T-helper 1 cell (primary cell): ENCODE results near the gene TUBE1.

ENCODE experiments used
- DNase-seq, 5 donors: peaks; one replicate each; pipeline ENCODE4 v3.0.0-alpha.2; 2012 to 2020

Gene TUBE1

GRCh38 chr6:112033791-112034615, 53.3 kb downstream of the TUBE1 start:
- no peak for DNase-seq

- no peak for DNase-seq
Observed at GRCh38 chr6:112032728-112033127, 54.6 kb downstream of the TUBE1 start.

GRCh38 chr6:112031960-112032359, 55.3 kb downstream of the TUBE1 start:
- DNase-seq = no peak

GRCh38 chr6:112030961-112031660, 56.2 kb downstream of the TUBE1 start:
- DNase-seq = no peak

GRCh38 chr6:112030206-112030960, 56.9 kb downstream of the TUBE1 start:
- DNase-seq = no peak

GRCh38 chr6:112029045-112029822, 58.0 kb downstream of the TUBE1 start:
- DNase-seq = peak; percentile 27 to 75 (median 49)

GRCh38 chr6:112027942-112028674, 59.2 kb downstream of the TUBE1 start:
- DNase-seq = peak in 4 of 5 donors; percentile 21 to 90 (median 35)

GRCh38 chr6:112026933-112027332, 60.3 kb downstream of the TUBE1 start:
- no peak for DNase-seq

GRCh38 chr6:112024464-112024863, 62.8 kb downstream of the TUBE1 start:
- DNase-seq = no peak

- DNase-seq = no peak
Observed at GRCh38 chr6:112022749-112023148, 64.5 kb downstream of the TUBE1 start.

GRCh38 chr6:112021691-112022310, 65.5 kb downstream of the TUBE1 start:
- DNase-seq = no peak
